Activated naive CD4-positive, alpha-beta T cell treated with anti-CD3 and anti-CD28 coated beads, Interleukin-2, amount 50 U/mL, for 72 hours (primary cell): ENCODE measurements around the gene RNF141. TPM values are rescaled to one million over a fixed set of nuclear protein-coding genes. Genes with fewer than 3 reads are reported as not detected.
A peak's percentile ranks its signal among the peaks of the same experiment; 100 is the strongest.

Experiments used
- ATAC-seq, 2 donors: fragments of 150-1000 bp; cut with Tn5 transposase; 2 replicates each; pipeline ENCODE4 v1.10.0; 2021; ENCODE audit warnings: mild to moderate bottlenecking in 2 of 2, moderate library complexity in 2 of 2
- DNase-seq, 2 donors: peaks; one replicate each; pipeline ENCODE4 v3.0.0; 2021 to 2022; ENCODE audit warnings: low spot score in 2 of 2
- H3K27ac Mint-ChIP-seq, 2 donors: one replicate each; pipeline ENCODE4 v1.8.0; 2022; ENCODE audit warnings: mild to moderate bottlenecking in 2 of 2, mixed read lengths in 2 of 2
- H3K36me3 Mint-ChIP-seq, 2 donors: one replicate each; pipeline ENCODE4 v1.8.0; 2022; ENCODE audit warnings: mixed read lengths in 2 of 2
- H3K9me3 Mint-ChIP-seq, 2 donors: one replicate each; pipeline ENCODE4 v1.8.0; 2022; ENCODE audit warnings: mixed read lengths in 2 of 2
- total RNA-seq, 2 donors: library from RNA; stranded (reverse); gene quantifications; one replicate each; pipeline ENCODE4 v1.2.3, GENCODE V29; 2022

RNF141 gene
- total RNA-seq, 2 donors from 2014 or later, result 9.1 to 12.2 TPM

DNA sequence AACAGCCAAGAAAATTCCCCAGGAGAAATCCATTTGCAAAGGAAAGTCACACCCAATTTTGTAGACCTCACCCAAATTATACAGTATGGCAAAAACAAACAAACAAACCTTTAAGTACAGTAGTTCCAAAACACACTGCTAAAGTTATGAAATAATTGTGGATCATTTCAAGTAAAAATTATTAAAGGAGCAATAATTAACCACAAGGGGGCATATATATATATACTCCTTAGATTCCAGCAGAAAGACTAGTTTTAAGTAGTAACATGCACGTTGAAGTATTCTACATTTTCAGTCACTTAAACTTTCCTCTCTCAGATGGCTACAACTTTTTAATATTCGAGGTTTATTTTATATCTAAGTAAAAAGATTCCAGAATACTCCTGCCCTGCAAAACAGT is 26.8 kb downstream of the RNF141 start:
- Mint-ChIP-seq H3K36me3 (no peaks in the 10 kb centered on the region), H3K27ac (no peak overlapping the region), H3K9me3 (no peaks in the 10 kb centered on the region)
- no peak for DNase-seq
- no peak for ATAC-seq

GRCh38 chr11:10511181-10511621 is 29.8 kb downstream of the RNF141 start:
- H3K36me3 Mint-ChIP-seq, result no peaks in the 10 kb centered on the region
- no peaks in the 10 kb centered on the region for H3K9me3 Mint-ChIP-seq
- DNase-seq (no peak), ATAC-seq (no peak)
- peak overlapping the region in 1 of 2 donors; percentile 58 for H3K27ac Mint-ChIP-seq

GRCh38 chr11:10506008-10506370 is 35.0 kb downstream of the RNF141 start:
- no peak for ATAC-seq
- no peak for DNase-seq
- H3K27ac Mint-ChIP-seq, result no peak overlapping the region
- peaks cover 0 to 6% of the 10 kb centered on the region in 2 donors for H3K36me3 Mint-ChIP-seq
- H3K9me3 Mint-ChIP-seq, result no peaks in the 10 kb centered on the region

DNA sequence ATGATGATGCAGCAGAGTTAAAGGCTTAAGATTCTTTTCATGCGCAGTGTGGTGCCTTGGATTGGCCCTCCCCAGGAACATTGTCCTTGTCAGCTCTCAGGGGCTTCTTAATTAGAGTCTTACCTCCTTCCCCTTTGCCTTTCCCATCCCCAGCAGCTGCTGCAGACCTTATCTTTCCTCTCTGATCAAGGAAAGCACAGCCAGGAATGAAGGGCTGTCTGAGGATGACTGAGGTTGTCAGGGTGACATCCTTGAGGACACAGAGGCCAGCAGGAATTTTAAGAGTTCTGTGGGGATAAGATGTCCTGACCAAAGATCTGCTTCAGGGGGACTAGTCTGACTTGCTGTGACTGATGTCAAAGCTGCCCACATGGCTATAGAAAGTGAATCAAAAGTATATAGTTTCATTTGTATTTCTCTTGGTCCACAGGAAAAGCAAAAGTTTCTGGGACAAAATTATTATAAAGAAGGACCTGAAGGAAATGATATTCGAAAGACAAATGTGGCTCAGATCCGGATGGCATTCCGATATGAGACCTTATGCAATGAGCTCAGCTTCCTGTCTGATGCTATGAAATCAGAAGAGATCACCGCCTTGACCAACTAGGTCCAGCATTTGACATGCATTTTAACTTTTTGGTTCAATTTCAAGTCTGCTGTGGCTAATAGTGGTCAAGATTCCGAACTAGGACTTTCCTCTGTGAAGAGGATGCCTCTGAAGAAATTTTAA is 35.5 kb downstream of the RNF141 start:
- H3K36me3 Mint-ChIP-seq, result peaks cover 0 to 6% of the 10 kb centered on the region in 2 donors

GRCh38 chr11:10504490-10504889 is 36.5 kb downstream of the RNF141 start:
- peak overlapping the region in 1 of 2 donors; percentile 68 for H3K27ac Mint-ChIP-seq
- ATAC-seq, result no peak
- no peak for DNase-seq
- no peaks in the 10 kb centered on the region for H3K9me3 Mint-ChIP-seq
- peaks cover 0 to 6% of the 10 kb centered on the region in 2 donors for H3K36me3 Mint-ChIP-seq

More for the DNA sequence above, 35.5 kb downstream of the RNF141 start:
- ATAC-seq, result no peak
- Mint-ChIP-seq H3K9me3 (no peaks in the 10 kb centered on the region), H3K27ac (peak overlapping the region in 1 of 2 donors; percentile 68)
- no peak for DNase-seq

- H3K9me3 Mint-ChIP-seq, result no peaks in the 10 kb centered on the region
- ATAC-seq, result no peak
- peaks cover 0 to 6% of the 10 kb centered on the region in 2 donors for H3K36me3 Mint-ChIP-seq
- DNase-seq, result no peak
- H3K27ac Mint-ChIP-seq, result peak overlapping the region in 1 of 2 donors; percentile 30
Observed at GRCh38 chr11:10503777-10504480, 37.1 kb downstream of the RNF141 start.

DNA sequence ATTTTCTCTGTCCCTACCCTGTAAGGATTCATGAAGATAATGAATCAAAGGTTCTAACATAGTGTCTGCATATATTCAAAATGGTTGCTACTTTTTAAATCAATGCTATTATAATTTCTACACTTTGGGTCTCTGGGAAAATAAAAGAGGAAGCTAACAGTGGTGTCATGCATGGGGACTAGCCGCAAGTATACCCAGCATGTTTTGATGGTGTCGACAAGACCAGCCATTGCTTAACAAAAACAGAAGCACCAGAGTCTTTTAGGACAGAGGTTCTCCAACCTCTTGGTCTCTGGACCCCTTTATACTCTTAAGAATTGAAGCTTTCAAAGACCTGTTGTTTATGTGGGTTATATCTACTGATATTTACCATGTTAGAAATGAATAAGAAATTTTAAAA is 37.8 kb downstream of the RNF141 start:
- DNase-seq (no peak), ATAC-seq (no peak)
- Mint-ChIP-seq H3K27ac (peak overlapping the region; percentile 13 to 43), H3K9me3 (no peaks in the 10 kb centered on the region), H3K36me3 (peaks cover 0 to 6% of the 10 kb centered on the region in 2 donors)

DNA sequence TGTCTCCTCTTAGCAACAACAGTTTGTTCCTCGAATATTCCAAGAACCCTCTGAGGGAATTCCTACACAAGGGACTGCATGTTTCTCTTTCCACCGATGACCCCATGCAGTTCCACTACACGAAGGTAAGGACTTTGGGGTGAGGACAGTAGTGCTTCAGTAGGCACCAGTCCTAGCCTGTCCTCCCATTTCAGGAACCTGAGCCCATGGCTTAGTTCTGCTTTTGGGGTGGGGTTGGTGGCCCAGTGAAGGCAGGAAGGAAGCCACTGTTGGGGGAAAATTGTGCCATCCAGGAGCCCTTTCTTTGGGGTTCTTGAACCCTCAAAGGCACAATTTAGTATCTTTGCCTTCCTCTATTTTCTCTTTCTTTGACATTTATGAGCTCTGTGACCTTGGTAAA is 38.2 kb downstream of the RNF141 start:
- no peak for ATAC-seq
- no peak for DNase-seq
- H3K36me3 Mint-ChIP-seq, result peaks cover 0 to 6% of the 10 kb centered on the region in 2 donors
- peak overlapping the region; percentile 10 to 43 for H3K27ac Mint-ChIP-seq
- H3K9me3 Mint-ChIP-seq, result no peaks in the 10 kb centered on the region

GRCh38 chr11:10502065-10502680 is 38.8 kb downstream of the RNF141 start:
- H3K9me3 Mint-ChIP-seq, result no peaks in the 10 kb centered on the region
- ATAC-seq (no peak), DNase-seq (no peak)
- peak overlapping the region; percentile 43 to 46 for H3K27ac Mint-ChIP-seq
- peaks cover 0 to 6% of the 10 kb centered on the region in 2 donors for H3K36me3 Mint-ChIP-seq

GRCh38 chr11:10500757-10501684 is 40.0 kb downstream of the RNF141 start:
- peak overlapping the region; percentile 78 to 82 for H3K27ac Mint-ChIP-seq
- no peak for DNase-seq
- no peak for ATAC-seq
- H3K36me3 Mint-ChIP-seq, result peaks cover 0 to 6% of the 10 kb centered on the region in 2 donors
- no peaks in the 10 kb centered on the region for H3K9me3 Mint-ChIP-seq

- DNase-seq (no peak), ATAC-seq (no peak)
- Mint-ChIP-seq H3K27ac (peak overlapping the region; percentile 78 to 82), H3K9me3 (no peaks in the 10 kb centered on the region), H3K36me3 (peaks cover 0 to 6% of the 10 kb centered on the region in 2 donors)
Observed at GRCh38 chr11:10499874-10500601, 40.9 kb downstream of the RNF141 start.

- DNase-seq (no peak), ATAC-seq (peak in 1 of 2 donors; percentile 8)
- H3K9me3 Mint-ChIP-seq, result no peaks in the 10 kb centered on the region
- peaks cover 0 to 5% of the 10 kb centered on the region in 2 donors for H3K36me3 Mint-ChIP-seq
- H3K27ac Mint-ChIP-seq, result peak overlapping the region in 1 of 2 donors; percentile 74
Observed at GRCh38 chr11:10499452-10499851, 41.5 kb downstream of the RNF141 start.

GRCh38 chr11:10498426-10499250 is 42.3 kb downstream of the RNF141 start:
- DNase-seq (no peak), ATAC-seq (peak in 1 of 2 donors; percentile 12)
- H3K27ac Mint-ChIP-seq, result peak overlapping the region in 1 of 2 donors; percentile 74
- H3K9me3 Mint-ChIP-seq, result no peaks in the 10 kb centered on the region
- H3K36me3 Mint-ChIP-seq, result no peaks in the 10 kb centered on the region

DNA sequence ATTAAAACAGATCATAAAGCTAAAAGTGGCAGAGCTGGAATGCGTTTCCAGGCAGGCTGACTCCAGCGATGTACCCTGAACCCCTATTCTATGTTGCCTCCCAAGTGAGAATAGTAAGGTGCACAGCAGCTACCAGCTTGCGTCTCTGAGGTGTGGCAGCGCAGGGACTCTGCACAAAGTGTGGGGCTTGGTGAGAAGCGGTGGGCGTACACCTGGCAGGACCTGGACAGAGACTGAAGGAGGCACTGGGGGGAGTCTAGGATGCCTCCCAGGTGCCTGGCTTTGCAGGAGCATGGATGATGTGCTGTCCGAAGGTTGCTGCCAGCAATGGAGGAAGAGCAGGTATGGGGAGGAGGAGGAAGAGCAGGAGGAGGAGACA is 43.0 kb downstream of the RNF141 start:
- Mint-ChIP-seq H3K9me3 (no peaks in the 10 kb centered on the region), H3K36me3 (no peaks in the 10 kb centered on the region), H3K27ac (peak overlapping the region; percentile 52)
- no peak for DNase-seq
- ATAC-seq, result no peak
